ENCODE measurements around the gene NCS1.

- TF ChIP-seq CTCF (IDR thresholded peaks at IDR 0.05) (no peak), POLR2A (IDR thresholded peaks at IDR 0.05) (no peak)
Measured at GRCh38 chr9:130200038-130200849, 28.0 kb downstream of the NCS1 start.
